OCI-LY1 (cell line): ENCODE results near the gene ABHD17A.

Experiments used
- H2AFZ ChIP-seq: fragments of 200-600 bp; sonication (generic), shearing (Covaris generic); 2 replicates; pipeline ENCODE4 v1.6.0; 2014; ENCODE audit warnings: antibody characterized with exemption, mild to moderate bottlenecking, low read length
- H3F3A ChIP-seq: fragments of 200-600 bp; sonication (generic), shearing (Covaris generic); 2 replicates; pipeline ENCODE4 v1.6.0; 2014; ENCODE audit warnings: mild to moderate bottlenecking, antibody characterized with exemption, low read length, moderate library complexity; ENCODE audit not compliant: insufficient read depth
- H3K27ac ChIP-seq: fragments of 200-600 bp; sonication (generic); 2 replicates; pipeline ENCODE4 v1.5.1; 2014; ENCODE audit warnings: low read length, mixed run types, mild to moderate bottlenecking, low read depth; ENCODE audit not compliant: poor library complexity, severe bottlenecking
- H3K27me3 ChIP-seq: fragments of 200-600 bp; sonication (generic); 2 replicates; pipeline ENCODE4 v1.6.0; 2014; ENCODE audit warnings: antibody characterized with exemption, mild to moderate bottlenecking, low read length, moderate library complexity; ENCODE audit not compliant: insufficient read depth
- H3K36me3 ChIP-seq: fragments of 200-600 bp; sonication (generic); 2 replicates; pipeline ENCODE4 v1.6.1; 2014; ENCODE audit warnings: mild to moderate bottlenecking, antibody characterized with exemption, low read length, moderate library complexity, mixed read lengths; ENCODE audit not compliant: insufficient read depth
- H3K4me1 ChIP-seq: fragments of 200-600 bp; sonication (generic); 2 replicates; pipeline ENCODE4 v1.5.1; 2014; ENCODE audit warnings: mild to moderate bottlenecking, low read length, moderate library complexity; ENCODE audit not compliant: insufficient read depth, severe bottlenecking
- H3K4me2 ChIP-seq: fragments of 200-600 bp; sonication (generic), shearing (Covaris generic); 2 replicates; pipeline ENCODE4 v1.6.1; 2014; ENCODE audit warnings: low read length
- H3K4me3 ChIP-seq: fragments of 200-600 bp; sonication (generic); 2 replicates; pipeline ENCODE4 v1.5.1; 2014; ENCODE audit warnings: low read length, low read depth, mild to moderate bottlenecking, mixed read lengths; ENCODE audit not compliant: poor library complexity, severe bottlenecking
- H3K79me2 ChIP-seq: fragments of 200-600 bp; shearing (Covaris generic); 2 replicates; pipeline ENCODE4 v1.6.1; 2016; ENCODE audit warnings: mixed run types, low read length, mixed read lengths; ENCODE audit not compliant: insufficient read depth
- H3K9ac ChIP-seq: fragments of 200-600 bp; sonication (generic), shearing (Covaris generic); 2 replicates; pipeline ENCODE4 v1.6.1; 2014; ENCODE audit warnings: mild to moderate bottlenecking, low read length, mixed read lengths
- H3K9me2 ChIP-seq: fragments of 200-600 bp; sonication (generic), shearing (Covaris generic); 2 replicates; pipeline ENCODE4 v1.6.1; 2014; ENCODE audit warnings: low read depth, mild to moderate bottlenecking, low read length, mixed read lengths
- H3K9me3 ChIP-seq: fragments of 200-600 bp; shearing (Covaris generic); 2 replicates; pipeline ENCODE4 v1.6.1; 2014; ENCODE audit warnings: low read length, mixed read lengths
- H4K20me1 ChIP-seq: fragments of 200-600 bp; sonication (generic), shearing (Covaris generic); 2 replicates; pipeline ENCODE4 v1.6.0; 2016; ENCODE audit warnings: mild to moderate bottlenecking, low read length; ENCODE audit not compliant: insufficient read depth
- EZH2 ChIP-seq: fragments of 200-600 bp; sonication (generic), shearing (Covaris generic); IDR thresholded peaks from 2 replicates; pipeline ENCODE4 v1.8.0; 2017; ENCODE audit warnings: borderline replicate concordance, mixed run types, mild to moderate bottlenecking, antibody characterized with exemption, low read length, moderate library complexity, mixed read lengths
- TF ChIP-seq, protein P1 (sequence below): fragments of 200-600 bp; sonication (generic), shearing (Covaris generic); IDR thresholded peaks from 2 replicates; pipeline ENCODE4 v1.5.1; 2017; ENCODE audit warnings: mild to moderate bottlenecking, antibody characterized with exemption, low read length, moderate library complexity, mixed read lengths

The ABHD17A gene

DNA sequence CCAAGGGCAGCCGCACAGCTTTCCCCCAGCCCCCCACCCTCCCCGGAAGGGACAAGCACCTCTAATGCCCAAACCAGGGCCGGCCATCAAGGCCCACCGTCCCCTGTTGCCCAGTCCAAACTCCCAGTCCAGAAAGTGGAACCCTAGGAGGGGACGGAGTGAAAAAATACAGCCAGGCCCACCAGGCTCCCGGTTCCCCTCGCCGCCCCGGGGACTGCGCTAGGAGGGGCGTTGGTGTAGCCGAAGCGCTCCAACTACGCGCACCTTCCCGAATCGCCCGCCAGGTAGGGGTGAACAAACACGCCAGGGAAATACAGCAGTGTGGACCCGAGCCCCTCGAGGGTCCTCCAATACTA is 23.2 kb downstream of the ABHD17A start:
- H3K9ac ChIP-seq = peak overlapping the region; percentile 57
- peak overlapping the region; percentile 77 for H3K4me2 ChIP-seq
- no peak overlapping the region for H2AFZ ChIP-seq
- H3K27me3 ChIP-seq = peaks cover 6% of the 10 kb centered on the region; the same call in 1 of the 2 replicates
- peak overlapping the region; percentile 69 for H3K4me3 ChIP-seq
- peaks cover 40% of the 10 kb centered on the region for H3K4me1 ChIP-seq
- peaks cover 6% of the 10 kb centered on the region for H3K79me2 ChIP-seq
- H3K9me2 ChIP-seq = no peaks in the 10 kb centered on the region
- no peaks in the 10 kb centered on the region for H3K9me3 ChIP-seq
- H3K36me3 ChIP-seq = no peaks in the 10 kb centered on the region
- no peaks in the 10 kb centered on the region for H3F3A ChIP-seq
- no peak overlapping the region for H3K27ac ChIP-seq
- TF ChIP-seq EZH2 = no peak
- TF ChIP-seq, protein P1, sequence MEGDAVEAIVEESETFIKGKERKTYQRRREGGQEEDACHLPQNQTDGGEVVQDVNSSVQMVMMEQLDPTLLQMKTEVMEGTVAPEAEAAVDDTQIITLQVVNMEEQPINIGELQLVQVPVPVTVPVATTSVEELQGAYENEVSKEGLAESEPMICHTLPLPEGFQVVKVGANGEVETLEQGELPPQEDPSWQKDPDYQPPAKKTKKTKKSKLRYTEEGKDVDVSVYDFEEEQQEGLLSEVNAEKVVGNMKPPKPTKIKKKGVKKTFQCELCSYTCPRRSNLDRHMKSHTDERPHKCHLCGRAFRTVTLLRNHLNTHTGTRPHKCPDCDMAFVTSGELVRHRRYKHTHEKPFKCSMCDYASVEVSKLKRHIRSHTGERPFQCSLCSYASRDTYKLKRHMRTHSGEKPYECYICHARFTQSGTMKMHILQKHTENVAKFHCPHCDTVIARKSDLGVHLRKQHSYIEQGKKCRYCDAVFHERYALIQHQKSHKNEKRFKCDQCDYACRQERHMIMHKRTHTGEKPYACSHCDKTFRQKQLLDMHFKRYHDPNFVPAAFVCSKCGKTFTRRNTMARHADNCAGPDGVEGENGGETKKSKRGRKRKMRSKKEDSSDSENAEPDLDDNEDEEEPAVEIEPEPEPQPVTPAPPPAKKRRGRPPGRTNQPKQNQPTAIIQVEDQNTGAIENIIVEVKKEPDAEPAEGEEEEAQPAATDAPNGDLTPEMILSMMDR = no peak
- no peaks in the 10 kb centered on the region for H4K20me1 ChIP-seq

DNA sequence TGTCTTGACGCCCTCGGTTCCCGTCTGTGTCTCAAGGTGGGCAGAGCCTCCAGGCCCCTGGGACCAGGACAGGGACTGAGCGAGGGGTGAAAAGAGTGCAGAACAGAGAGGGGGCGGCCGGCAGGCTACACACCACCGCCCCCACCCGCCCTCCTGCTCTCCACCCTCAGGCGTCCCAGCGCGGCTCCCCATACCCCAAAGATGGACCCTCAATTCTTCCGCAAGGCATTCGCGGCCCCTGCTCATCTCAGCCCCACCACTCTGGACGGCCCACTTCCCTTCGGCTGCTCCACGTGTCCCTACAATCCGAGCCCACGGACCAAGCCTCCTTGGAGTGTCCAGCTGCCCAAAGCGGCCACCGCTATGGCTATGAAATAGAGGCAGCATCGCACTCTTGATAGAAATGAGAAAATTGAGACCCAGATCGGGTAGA is 23.7 kb downstream of the ABHD17A start:
- peak overlapping the region; percentile 77 for H3K4me2 ChIP-seq
- no peaks in the 10 kb centered on the region for H4K20me1 ChIP-seq
- peaks cover 6% of the 10 kb centered on the region; the same call in 1 of the 2 replicates for H3K27me3 ChIP-seq
- peak overlapping the region; percentile 57 for H3K9ac ChIP-seq
- no peaks in the 10 kb centered on the region for H3K36me3 ChIP-seq
- H2AFZ ChIP-seq = no peak overlapping the region
- peak overlapping the region; percentile 69 for H3K4me3 ChIP-seq
- H3K27ac ChIP-seq = no peak overlapping the region
- H3K79me2 ChIP-seq = peaks cover 6% of the 10 kb centered on the region
- peaks cover 44% of the 10 kb centered on the region for H3K4me1 ChIP-seq
- no peaks in the 10 kb centered on the region for H3K9me3 ChIP-seq
- no peak for TF ChIP-seq EZH2
- H3F3A ChIP-seq = no peaks in the 10 kb centered on the region
- no peaks in the 10 kb centered on the region for H3K9me2 ChIP-seq

DNA sequence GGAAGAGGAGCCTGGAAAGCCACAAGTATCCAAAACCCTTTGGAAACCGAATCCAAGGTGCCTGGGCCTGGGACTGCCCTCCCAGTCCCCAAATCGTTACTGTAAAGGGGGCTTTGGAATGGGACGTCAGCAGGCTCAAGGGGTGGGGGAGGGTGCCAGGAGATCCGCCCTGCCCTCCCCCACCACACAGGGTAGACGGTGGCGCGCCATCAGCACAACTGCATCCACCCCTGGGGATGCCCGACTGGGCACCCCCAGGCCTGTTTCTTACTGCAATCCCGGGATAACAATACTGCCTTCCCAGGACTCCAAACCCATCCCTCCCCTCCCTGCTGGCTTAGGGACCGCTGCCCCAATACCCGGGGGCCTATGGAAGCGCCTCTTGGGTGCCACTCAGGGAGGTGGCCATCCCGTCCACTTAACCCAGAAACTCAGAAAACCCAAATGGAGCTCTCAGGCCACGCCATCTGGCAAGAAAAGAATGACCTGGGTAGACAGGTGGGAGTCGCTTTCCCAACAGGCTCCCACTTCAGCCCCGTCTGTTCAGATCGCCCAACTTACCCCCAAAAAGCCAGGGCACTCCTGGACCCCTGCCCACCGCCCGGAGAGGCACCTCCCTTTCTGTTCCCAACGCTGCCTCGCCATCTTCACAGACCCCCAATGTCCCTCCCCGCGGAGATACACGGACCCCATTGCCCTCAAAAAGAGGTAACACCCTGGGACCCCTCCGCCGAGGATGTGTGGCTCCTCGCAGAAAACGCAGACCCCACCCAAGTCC is 24.3 kb downstream of the ABHD17A start:
- Histone ChIP-seq H4K20me1 (no peaks in the 10 kb centered on the region), H3F3A (no peaks in the 10 kb centered on the region), H3K9me3 (no peaks in the 10 kb centered on the region), H2AFZ (no peak overlapping the region), H3K9ac (peak overlapping the region; percentile 57; the same call in 1 of the 2 replicates), H3K4me1 (peaks cover 50% of the 10 kb centered on the region), H3K79me2 (peaks cover 6% of the 10 kb centered on the region), H3K4me2 (peak overlapping the region; percentile 77), H3K4me3 (peak overlapping the region; percentile 69), H3K36me3 (no peaks in the 10 kb centered on the region), H3K27ac (no peak overlapping the region), H3K27me3 (peaks cover 6% of the 10 kb centered on the region; the same call in 1 of the 2 replicates), H3K9me2 (no peaks in the 10 kb centered on the region)
- TF ChIP-seq EZH2 = no peak
- TF ChIP-seq, protein P1 = no peak
